NCI-H2227 (cell line): ENCODE results near the gene KRT82.
A peak's percentile ranks its signal among the peaks of the same experiment; 100 is the strongest.
"Not testable (repeated sequence)": the region's sequence is repeated elsewhere in the genome, so short reads cannot be mapped to it uniquely, and the experiment has no call there.

Experiments used
- DNase-seq: peaks from one replicate; lab custom pipeline; 2025; ENCODE audit not compliant: unreplicated experiment; lab: John Stamatoyannopoulos, UW

KRT82 gene

GRCh38 chr12:52413202-52413601 is 7.1 kb upstream of the KRT82 start:
- DNase-seq: no peak

- DNase-seq: no peak
Observed at GRCh38 chr12:52411815-52412214, 5.7 kb upstream of the KRT82 start.

GRCh38 chr12:52410589-52411248 is 4.6 kb upstream of the KRT82 start:
- DNase-seq: not testable (repeated sequence)

- DNase-seq: no peak
Observed at GRCh38 chr12:52407918-52408317, 1.8 kb upstream of the KRT82 start.

- no peak for DNase-seq
Observed at GRCh38 chr12:52404951-52405350, 1.2 kb downstream of the KRT82 start.

- no peak for DNase-seq
Observed at GRCh38 chr12:52403561-52403960, 2.6 kb downstream of the KRT82 start.

- DNase-seq: no peak
Observed at GRCh38 chr12:52402873-52403540, 3.1 kb downstream of the KRT82 start.

- DNase-seq: no peak
Observed at GRCh38 chr12:52402377-52402776, 3.8 kb downstream of the KRT82 start.

GRCh38 chr12:52401926-52402325 is 4.2 kb downstream of the KRT82 start:
- DNase-seq: no peak

- DNase-seq: no peak
Observed at GRCh38 chr12:52401526-52401925, 4.6 kb downstream of the KRT82 start.

GRCh38 chr12:52400906-52401305 is 5.2 kb downstream of the KRT82 start:
- DNase-seq: no peak

- no peak for DNase-seq
Observed at GRCh38 chr12:52399756-52400155, 6.4 kb downstream of the KRT82 start.

- no peak for DNase-seq
Observed at GRCh38 chr12:52398176-52398575, 8.0 kb downstream of the KRT82 start.

- DNase-seq: no peak
Observed at GRCh38 chr12:52396656-52397055, 9.5 kb downstream of the KRT82 start.

- DNase-seq: no peak
Observed at GRCh38 chr12:52395761-52396434, 10.2 kb downstream of the KRT82 start.

GRCh38 chr12:52394836-52395405 is 11.2 kb downstream of the KRT82 start:
- DNase-seq: no peak

- DNase-seq: no peak
Observed at GRCh38 chr12:52392465-52393007, 13.6 kb downstream of the KRT82 start.

- DNase-seq: peak; percentile 19
Observed at GRCh38 chr12:52391618-52392002, 14.5 kb downstream of the KRT82 start.

- no peak for DNase-seq
Observed at GRCh38 chr12:52390739-52391617, 15.2 kb downstream of the KRT82 start.

- DNase-seq: no peak
Observed at GRCh38 chr12:52389313-52390207, 16.6 kb downstream of the KRT82 start.
